Esophagus (tissue), 2 donors: ENCODE data around the gene MYOD1. TPM values are rescaled to one million over a fixed set of nuclear protein-coding genes. Genes with fewer than 3 reads are reported as not detected.

Experiments used
- H3K27ac ChIP-seq, 2 donors: one replicate each; pipeline ENCODE4 v1.5.1; 2013; ENCODE audit warnings: low read depth in 2 of 2, mild to moderate bottlenecking in 2 of 2, inconsistent platforms in 1 of 2, low read length in 1 of 2, moderate library complexity in 1 of 2
- H3K27me3 ChIP-seq, 2 donors: one replicate each; pipeline ENCODE4 v1.6.1; 2013; ENCODE audit warnings: low read length in 2 of 2, control low read depth in 1 of 2, mild to moderate bottlenecking in 1 of 2; ENCODE audit not compliant: insufficient read depth in 2 of 2, control insufficient read depth in 1 of 2
- H3K36me3 ChIP-seq, 2 donors: one replicate each; pipeline ENCODE4 v1.6.1; 2013; ENCODE audit warnings: low read length in 1 of 2; ENCODE audit not compliant: control insufficient read depth in 2 of 2, insufficient read depth in 2 of 2
- H3K4me1 ChIP-seq, 2 donors: one replicate each; pipeline ENCODE4 v1.6.1; 2013; ENCODE audit warnings: low read length in 1 of 2; ENCODE audit not compliant: control insufficient read depth in 2 of 2, insufficient read depth in 2 of 2
- H3K4me3 ChIP-seq, 2 donors: one replicate each; pipeline ENCODE4 v1.5.1; 2013; ENCODE audit warnings: low read length in 2 of 2, mild to moderate bottlenecking in 2 of 2, low read depth in 1 of 2, moderate library complexity in 1 of 2
- H3K9me3 ChIP-seq, 2 donors: one replicate each; pipeline ENCODE4 v1.6.1; 2013; ENCODE audit warnings: mild to moderate bottlenecking in 2 of 2, low read depth in 1 of 2, low read length in 1 of 2, moderate library complexity in 1 of 2; ENCODE audit not compliant: control insufficient read depth in 2 of 2, insufficient read depth in 1 of 2
- WGBS, 2 donors: extraction: QIAGEN DNeasy Blood & Tissue Kit; methylation state at CpG; one replicate each; pipeline ENCODE4 v1.1.7; 2013; 5-methylcytosine and 5-hydroxymethylcytosine counted together
- polyA plus RNA-seq, 2 donors: library from polyadenylated mRNA; stranded (reverse); fragments of 200-250 nt; gene quantifications; one replicate each; pipeline ENCODE4 v1.2.3, GENCODE V29; 2013
- donor health status: healthy with polysubstance abuse.
- donor health status: Bipolar disorder and iron deficiency.

Gene MYOD1
- polyA plus RNA-seq, 2 donors: not detected

DNA sequence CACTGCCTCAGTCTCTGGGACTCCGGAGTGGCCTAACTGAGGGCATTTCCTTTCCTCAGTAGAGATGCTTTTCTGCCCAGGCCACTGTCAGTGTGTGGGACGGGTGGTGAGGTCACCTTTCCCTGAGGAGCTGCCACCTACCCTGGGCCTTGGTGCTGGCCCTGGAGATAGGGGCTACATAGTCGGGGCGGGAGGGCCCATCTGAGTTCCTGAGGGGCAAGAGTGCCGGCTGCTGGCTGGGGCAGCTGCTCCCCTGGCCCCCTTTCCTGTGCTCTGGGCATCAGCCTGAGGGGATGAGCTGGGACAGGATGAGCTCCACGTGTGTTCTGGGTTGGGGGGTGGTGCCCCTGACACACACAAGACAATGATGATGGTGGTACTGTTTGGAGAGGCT, 20.6 kb downstream of the MYOD1 start:
- 65 to 68% methylated on average over 6 of the region's 6 CpGs for WGBS, 2 donors
- Histone ChIP-seq H3K27ac (no peak overlapping the region), H3K9me3 (peaks cover 2 to 5% of the 10 kb centered on the region in 2 donors), H3K4me3 (no peak overlapping the region), H3K27me3 (peaks cover 4 to 12% of the 10 kb centered on the region in 2 donors), H3K4me1 (peaks cover 2 to 9% of the 10 kb centered on the region in 2 donors), H3K36me3 (no peaks in the 10 kb centered on the region)

DNA sequence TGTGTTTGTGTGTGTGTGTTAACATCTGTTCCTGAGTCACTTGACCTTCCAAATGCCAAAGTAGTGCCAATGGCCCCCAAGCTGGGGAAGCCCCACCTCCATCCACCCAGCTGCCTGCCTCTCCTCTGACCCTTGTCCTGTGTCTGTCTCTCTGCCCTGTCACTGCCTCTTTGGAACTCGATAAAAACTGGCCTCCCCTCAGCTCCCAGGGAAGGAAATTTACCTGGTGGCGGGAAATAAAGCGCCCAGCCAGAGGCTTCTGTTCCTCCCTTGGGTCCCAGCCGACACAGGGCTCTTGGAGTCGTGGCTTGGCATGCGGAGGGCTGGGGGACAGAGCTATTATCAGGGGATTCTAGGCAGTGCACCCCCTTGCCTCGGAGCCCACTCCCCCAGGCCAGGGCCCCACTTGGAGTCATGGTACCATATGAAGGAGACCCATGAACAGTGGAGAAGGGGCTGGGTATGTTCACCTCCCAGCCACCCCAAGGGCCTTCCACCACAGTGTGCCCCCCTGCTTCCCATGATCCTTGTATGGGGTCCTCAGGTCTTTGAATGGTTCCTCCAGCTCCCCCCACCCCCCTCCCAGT, 21.4 kb downstream of the MYOD1 start:
- Histone ChIP-seq H3K4me3 (no peak overlapping the region), H3K4me1 (peaks cover 0 to 6% of the 10 kb centered on the region in 2 donors), H3K27me3 (peaks cover 4 to 12% of the 10 kb centered on the region in 2 donors), H3K27ac (no peak overlapping the region), H3K9me3 (peaks cover 2 to 5% of the 10 kb centered on the region in 2 donors), H3K36me3 (no peaks in the 10 kb centered on the region)
- 70 to 73% methylated on average over 7 of the region's 7 CpGs for WGBS, 2 donors

DNA sequence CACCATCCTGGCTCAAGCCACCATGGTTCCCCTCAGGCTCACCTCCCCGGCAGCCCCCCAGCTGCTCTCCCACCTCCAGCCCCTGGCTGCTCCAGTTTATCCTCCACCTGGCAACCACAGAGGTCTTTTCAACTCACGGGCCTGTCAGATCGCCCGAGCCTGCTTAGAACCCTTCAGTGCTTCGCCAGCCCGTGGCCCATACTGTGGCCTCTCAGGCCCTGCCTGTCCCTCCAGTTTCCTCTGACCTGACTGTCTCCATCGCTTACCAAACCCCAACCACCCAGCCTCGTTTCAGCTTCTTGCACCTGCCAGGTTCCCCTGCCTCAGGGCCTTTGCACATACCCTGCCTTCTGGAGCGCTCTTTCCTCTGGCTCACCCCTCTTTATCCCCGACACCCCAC, 22.1 kb downstream of the MYOD1 start:
- Histone ChIP-seq H3K4me3 (no peak overlapping the region), H3K9me3 (peaks cover 0 to 2% of the 10 kb centered on the region in 2 donors), H3K27me3 (peaks cover 2 to 5% of the 10 kb centered on the region in 2 donors), H3K4me1 (peaks cover 0 to 2% of the 10 kb centered on the region in 2 donors), H3K36me3 (no peaks in the 10 kb centered on the region), H3K27ac (no peak overlapping the region)
- WGBS, 2 donors: 88 to 90% methylated on average over 10 of the region's 10 CpGs

DNA sequence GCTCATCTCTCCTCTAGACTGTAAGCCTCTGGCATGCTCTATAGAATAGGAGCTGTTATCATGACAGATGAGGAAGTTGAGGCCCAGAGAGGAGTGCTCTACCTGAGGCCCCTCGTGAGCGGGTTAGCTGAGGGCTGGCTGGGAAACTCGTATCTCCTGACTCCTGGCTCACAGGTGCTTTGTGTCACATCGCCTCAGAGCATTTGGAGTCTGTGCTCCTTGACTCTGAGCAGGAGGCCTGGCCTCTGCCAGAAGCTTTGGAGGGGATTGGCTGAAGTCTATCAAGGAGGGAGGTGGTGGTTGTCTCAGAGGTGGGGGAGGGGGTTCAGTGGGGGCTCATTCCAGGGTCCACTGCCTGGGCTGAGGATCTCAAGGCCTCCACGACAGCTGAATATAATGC, 22.6 kb downstream of the MYOD1 start:
- Histone ChIP-seq H3K9me3 (peaks cover 0 to 2% of the 10 kb centered on the region in 2 donors), H3K27ac (no peak overlapping the region), H3K4me1 (peaks cover 0 to 2% of the 10 kb centered on the region in 2 donors), H3K4me3 (no peak overlapping the region), H3K27me3 (peaks cover 0 to 3% of the 10 kb centered on the region in 2 donors), H3K36me3 (no peaks in the 10 kb centered on the region)
- 67 to 75% methylated on average over 5 of the region's 5 CpGs for WGBS, 2 donors

DNA sequence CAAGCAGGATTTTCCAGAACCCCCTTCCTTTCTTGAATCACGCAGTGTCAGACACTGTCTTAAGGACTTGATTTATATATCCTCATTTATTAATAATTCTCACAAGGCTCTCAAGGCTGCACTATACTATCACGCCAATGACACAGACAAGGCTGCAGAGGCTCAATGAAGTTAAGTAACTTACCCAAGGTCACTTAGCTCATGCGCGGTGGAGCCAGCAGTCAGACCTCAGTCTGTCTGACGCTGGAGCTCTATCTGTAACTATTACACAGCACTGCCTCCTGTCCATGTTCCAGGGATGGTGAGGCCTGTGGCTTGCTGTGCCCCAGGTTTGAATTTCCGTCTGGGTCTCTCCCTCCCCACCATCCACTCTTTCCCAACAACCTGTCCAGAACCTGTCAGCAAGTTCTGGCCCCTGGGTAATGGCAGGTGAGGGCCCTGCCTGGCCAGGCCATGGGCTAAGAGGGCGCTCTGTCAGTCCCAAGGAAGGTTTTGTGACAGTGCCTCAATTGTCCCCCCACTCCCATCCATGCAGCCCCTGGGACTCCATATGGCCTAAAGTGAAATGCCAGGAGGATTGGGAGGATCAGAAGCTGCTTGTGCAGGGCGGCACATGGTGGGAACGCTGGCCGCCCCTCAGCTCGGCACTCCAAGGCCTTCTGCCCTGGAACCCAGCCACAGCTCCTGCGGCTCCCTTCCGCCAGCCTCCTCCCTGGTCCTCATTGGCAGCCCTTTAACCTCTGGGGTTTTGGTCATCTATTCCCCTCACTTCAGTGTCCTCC, 23.8 kb downstream of the MYOD1 start:
- H3K36me3 ChIP-seq: no peaks in the 10 kb centered on the region
- no peaks in the 10 kb centered on the region for H3K27me3 ChIP-seq
- H3K4me1 ChIP-seq: peaks cover 0 to 2% of the 10 kb centered on the region in 2 donors
- H3K27ac ChIP-seq: no peak overlapping the region
- peaks cover 0 to 2% of the 10 kb centered on the region in 2 donors for H3K9me3 ChIP-seq
- no peak overlapping the region for H3K4me3 ChIP-seq
- 79 to 92% methylated on average over 13 of the region's 13 CpGs for WGBS, 2 donors

DNA sequence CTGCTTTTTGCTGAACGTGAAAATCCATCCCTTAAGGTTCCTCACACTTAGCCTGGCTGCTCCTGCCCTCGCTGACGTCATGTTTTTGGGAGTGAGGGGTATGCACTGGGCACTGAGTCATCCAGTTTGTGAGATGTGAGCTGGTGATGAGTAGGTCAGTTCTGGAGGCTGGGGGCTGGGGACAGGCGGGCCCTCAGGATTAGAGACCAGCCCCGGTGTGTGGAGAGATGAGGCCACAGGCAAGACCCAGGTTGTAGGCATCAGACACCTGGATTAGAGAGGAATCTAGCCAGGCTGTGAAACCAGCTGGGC, 24.4 kb downstream of the MYOD1 start:
- H3K9me3 ChIP-seq: peaks cover 0 to 2% of the 10 kb centered on the region in 2 donors
- WGBS, 2 donors: 69 to 70% methylated on average over 5 of the region's 5 CpGs
- H3K36me3 ChIP-seq: no peaks in the 10 kb centered on the region
- H3K27me3 ChIP-seq: no peaks in the 10 kb centered on the region
- H3K4me3 ChIP-seq: no peak overlapping the region
- peaks cover 0 to 2% of the 10 kb centered on the region in 2 donors for H3K4me1 ChIP-seq
- no peak overlapping the region for H3K27ac ChIP-seq

DNA sequence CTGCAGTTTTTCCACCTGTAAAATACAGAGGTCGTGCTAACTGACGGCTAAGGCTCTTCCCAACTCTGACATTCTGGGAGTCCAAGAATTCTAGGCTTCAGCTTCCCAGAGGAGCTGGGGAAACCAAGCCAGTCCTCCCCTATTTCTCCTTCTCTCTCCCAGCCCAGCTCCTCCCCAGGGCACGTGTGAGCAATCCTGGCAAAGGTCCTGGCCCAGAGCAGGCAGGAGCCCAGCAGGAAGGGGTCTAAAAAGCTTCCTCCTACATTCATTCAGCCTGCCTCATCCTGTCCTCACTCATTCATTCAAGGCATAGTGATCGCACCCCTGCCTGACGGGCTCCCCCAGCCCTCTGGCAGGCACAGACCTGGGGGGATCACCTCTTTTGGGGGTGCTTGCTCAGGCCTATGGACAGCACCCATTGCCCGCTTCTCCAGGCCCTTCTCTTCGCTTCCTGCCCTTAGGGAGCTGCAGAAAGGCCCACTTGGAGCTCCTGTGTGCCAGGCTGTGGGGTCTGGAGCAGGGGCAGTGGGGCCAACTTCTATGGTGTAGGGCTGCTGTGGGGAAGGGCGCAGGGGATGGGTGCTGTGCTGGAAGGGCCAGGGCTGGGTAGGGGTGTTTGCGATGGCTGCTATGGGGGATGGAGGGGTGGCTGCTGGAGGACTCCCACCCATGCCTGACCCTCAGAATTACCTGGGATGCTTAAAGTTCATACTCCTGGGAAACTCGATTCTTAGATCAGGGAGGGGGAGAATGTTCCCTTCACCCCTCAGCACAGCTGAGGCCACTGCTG, 25.0 kb downstream of the MYOD1 start:
- no peak overlapping the region for H3K27ac ChIP-seq
- H3K4me1 ChIP-seq: peaks cover 0 to 2% of the 10 kb centered on the region in 2 donors
- no peaks in the 10 kb centered on the region for H3K36me3 ChIP-seq
- H3K9me3 ChIP-seq: peaks cover 0 to 2% of the 10 kb centered on the region in 2 donors
- H3K27me3 ChIP-seq: no peaks in the 10 kb centered on the region
- 63 to 66% methylated on average over 10 of the region's 10 CpGs for WGBS, 2 donors
- H3K4me3 ChIP-seq: no peak overlapping the region

DNA sequence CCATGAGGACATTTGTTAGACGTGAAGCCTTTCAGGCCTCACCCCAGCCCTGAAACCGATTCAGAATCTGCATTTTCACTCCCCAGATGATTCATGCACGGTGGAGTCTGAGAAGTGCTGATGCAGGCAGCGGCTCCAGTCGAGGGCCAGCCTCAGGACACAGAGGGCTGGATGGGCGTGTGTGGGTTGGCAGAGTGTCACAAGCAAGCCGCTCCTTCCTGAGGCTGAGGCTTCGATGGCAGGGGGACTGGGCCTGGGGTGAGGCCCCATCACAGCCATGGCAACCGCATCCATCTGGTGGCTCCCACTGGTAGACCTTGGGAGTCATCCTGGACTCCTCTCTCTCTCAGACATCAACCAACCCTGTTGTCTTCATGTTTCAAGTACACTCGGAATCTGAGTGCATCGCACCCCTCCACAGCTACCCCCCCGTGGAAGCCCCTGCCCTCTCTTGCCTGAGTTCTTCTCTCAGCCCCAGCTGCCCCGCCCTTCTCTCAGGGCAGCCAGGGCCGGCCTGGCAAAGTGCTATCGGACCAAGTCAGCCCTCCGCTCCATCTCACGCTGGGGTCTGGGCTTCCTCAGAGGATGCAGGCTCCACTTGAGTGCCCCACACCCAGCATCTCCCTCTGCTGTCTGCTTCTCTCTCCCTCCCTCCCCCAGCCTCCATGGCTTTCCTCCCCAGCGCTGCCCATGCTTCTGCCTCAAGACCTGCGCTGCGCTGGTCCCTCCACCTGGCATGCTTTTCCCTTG, 25.8 kb downstream of the MYOD1 start:
- Histone ChIP-seq H3K4me3 (no peak overlapping the region), H3K36me3 (no peaks in the 10 kb centered on the region), H3K4me1 (peaks cover 0 to 2% of the 10 kb centered on the region in 2 donors), H3K27ac (no peak overlapping the region), H3K27me3 (no peaks in the 10 kb centered on the region), H3K9me3 (peaks cover 0 to 2% of the 10 kb centered on the region in 2 donors)
- 77 to 78% methylated on average over 20 of the region's 20 CpGs for WGBS, 2 donors

DNA sequence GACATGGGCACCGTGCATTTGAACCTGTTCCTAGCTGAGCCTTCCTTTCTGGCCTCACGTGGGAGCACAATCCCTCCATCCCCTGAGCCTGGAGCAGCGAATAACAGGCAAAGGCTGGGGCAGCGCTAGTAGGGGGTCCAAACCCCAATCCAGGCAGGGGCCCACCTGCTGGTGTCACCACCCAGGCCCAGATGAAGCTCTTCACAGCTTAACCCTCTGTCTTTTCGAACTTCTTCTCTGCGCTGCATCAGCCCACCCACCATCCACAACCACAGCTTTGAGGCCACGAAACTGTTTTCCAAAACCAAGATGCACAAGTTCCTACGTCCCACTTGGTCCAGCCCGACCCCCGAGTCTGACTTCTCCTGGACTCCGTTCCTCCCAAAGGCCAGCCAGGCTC, 26.7 kb downstream of the MYOD1 start:
- H3K36me3 ChIP-seq: no peaks in the 10 kb centered on the region
- H3K4me3 ChIP-seq: no peak overlapping the region
- 78 to 79% methylated on average over 11 of the region's 11 CpGs for WGBS, 2 donors
- H3K27ac ChIP-seq: no peak overlapping the region
- peaks cover 0 to 2% of the 10 kb centered on the region in 2 donors for H3K4me1 ChIP-seq
- peaks cover 0 to 2% of the 10 kb centered on the region in 2 donors for H3K9me3 ChIP-seq
- no peaks in the 10 kb centered on the region for H3K27me3 ChIP-seq
